Astrocyte (in vitro differentiated cells and primary cell): ENCODE measurements around the gene ATP2C2.

Source experiments
- CTCF ChIP-seq: IDR thresholded peaks from 2 replicates; pipeline ENCODE4 v1.5.1; 2011; ENCODE audit warnings: low read depth, mild to moderate bottlenecking, inconsistent platforms, low read length, moderate library complexity; ENCODE audit not compliant: insufficient read depth
- EZH2 ChIP-seq: IDR thresholded peaks from 2 replicates; pipeline ENCODE4 v1.6.1; 2012; ENCODE audit warnings: mild to moderate bottlenecking, low read length, inconsistent platforms; ENCODE audit not compliant: insufficient read depth

DNA sequence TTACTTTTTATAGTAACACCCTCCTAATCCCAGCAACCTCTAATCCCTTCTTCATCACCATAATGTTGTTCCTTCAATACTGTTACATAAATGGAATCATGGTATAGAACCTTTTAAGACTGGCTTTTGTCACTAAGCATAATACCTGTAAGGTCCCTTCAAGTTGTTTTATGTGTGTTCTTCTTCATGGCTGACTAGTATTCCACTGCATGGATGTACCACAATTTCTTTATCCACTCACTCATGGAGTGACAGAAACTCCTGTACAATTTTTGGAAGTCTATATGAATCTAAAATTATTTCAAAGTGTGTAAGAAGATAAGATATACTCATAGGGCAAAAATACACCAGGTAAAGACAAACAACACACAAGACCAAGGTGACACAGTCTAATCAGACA is 99.4 kb downstream of the ATP2C2 start:
- TF ChIP-seq CTCF: no peak
- no peak for TF ChIP-seq EZH2
